Astrocyte (in vitro differentiated cells and primary cell): ENCODE data around the gene TRH. TPM values are rescaled to one million over a fixed set of nuclear protein-coding genes. Genes with fewer than 3 reads are reported as not detected.
A peak's percentile ranks its signal among the peaks of the same experiment; 100 is the strongest.

Source experiments
- DNase-seq: peaks from one replicate; pipeline ENCODE4 v3.0.0-alpha.2; 2010; ENCODE audit warnings: low read depth
- FAIRE-seq: peaks from 2 replicates; lab custom pipeline; 2011; peaks lifted over from hg19 to GRCh38; lab: Jason Lieb, UNC
- H2AFZ ChIP-seq: 2 replicates; pipeline ENCODE4 v1.6.0; 2012; ENCODE audit warnings: low read depth, low read length, inconsistent platforms
- H3K27ac ChIP-seq: 2 replicates; pipeline ENCODE4 v1.5.1; 2011; ENCODE audit warnings: low read depth, low read length, inconsistent platforms
- H3K27me3 ChIP-seq: 2 replicates; pipeline ENCODE4 v1.6.0; 2011; ENCODE audit warnings: low read length, inconsistent platforms; ENCODE audit not compliant: insufficient read depth
- H3K36me3 ChIP-seq: 2 replicates; pipeline ENCODE4 v1.5.1; 2011; ENCODE audit warnings: low read length, inconsistent platforms; ENCODE audit not compliant: insufficient read depth
- H3K4me1 ChIP-seq: 2 replicates; pipeline ENCODE4 v1.5.1; 2011; ENCODE audit warnings: low read length, inconsistent platforms; ENCODE audit not compliant: insufficient read depth
- H3K4me2 ChIP-seq: 2 replicates; pipeline ENCODE4 v1.6.0; 2012; ENCODE audit warnings: low read length, inconsistent platforms
- H3K4me3 ChIP-seq: 2 replicates; pipeline ENCODE4 v1.5.1; 2011; ENCODE audit warnings: low read depth, mild to moderate bottlenecking, low read length, inconsistent platforms; ENCODE audit not compliant: insufficient read depth
- H3K79me2 ChIP-seq: 2 replicates; pipeline ENCODE4 v1.6.0; 2012; ENCODE audit warnings: mild to moderate bottlenecking, low read length, inconsistent platforms; ENCODE audit not compliant: insufficient read depth
- H3K9ac ChIP-seq: 2 replicates; pipeline ENCODE4 v1.6.0; 2012; ENCODE audit warnings: mild to moderate bottlenecking, low read length, inconsistent platforms
- H3K9me3 ChIP-seq: 2 replicates; pipeline ENCODE4 v1.5.1; 2012; ENCODE audit warnings: low read depth, mild to moderate bottlenecking, low read length, inconsistent platforms; ENCODE audit not compliant: insufficient read depth
- H4K20me1 ChIP-seq: 2 replicates; pipeline ENCODE4 v1.6.0; 2012; ENCODE audit warnings: low read length, inconsistent platforms; ENCODE audit not compliant: insufficient read depth
- H3K27ac Mint-ChIP-seq: one replicate; pipeline ENCODE4 v1.8.0; 2021; ENCODE audit warnings: mild to moderate bottlenecking, mixed read lengths; ENCODE audit not compliant: unreplicated experiment
- H3K27me3 Mint-ChIP-seq: one replicate; pipeline ENCODE4 v1.8.0; 2021; ENCODE audit warnings: low read depth, mixed read lengths; ENCODE audit not compliant: unreplicated experiment
- H3K36me3 Mint-ChIP-seq: one replicate; pipeline ENCODE4 v1.8.0; 2021; ENCODE audit warnings: low read depth, mixed read lengths; ENCODE audit not compliant: unreplicated experiment
- H3K4me1 Mint-ChIP-seq: one replicate; pipeline ENCODE4 v1.8.0; 2021; ENCODE audit warnings: low read depth, mixed read lengths; ENCODE audit not compliant: unreplicated experiment
- H3K4me3 Mint-ChIP-seq: one replicate; pipeline ENCODE4 v1.8.0; 2021; ENCODE audit warnings: mild to moderate bottlenecking, moderate library complexity, mixed read lengths; ENCODE audit not compliant: unreplicated experiment
- H3K9me3 Mint-ChIP-seq: one replicate; pipeline ENCODE4 v1.8.0; 2021; ENCODE audit warnings: mild to moderate bottlenecking, mixed read lengths; ENCODE audit not compliant: unreplicated experiment
- CTCF ChIP-seq: IDR thresholded peaks from 2 replicates; pipeline ENCODE4 v1.5.1; 2011; ENCODE audit warnings: low read depth, mild to moderate bottlenecking, inconsistent platforms, low read length, moderate library complexity; ENCODE audit not compliant: insufficient read depth
- EZH2 ChIP-seq: IDR thresholded peaks from 2 replicates; pipeline ENCODE4 v1.6.1; 2012; ENCODE audit warnings: mild to moderate bottlenecking, low read length, inconsistent platforms; ENCODE audit not compliant: insufficient read depth
- total RNA-seq: library from RNA; stranded (reverse); gene quantifications from 2 replicates; pipeline ENCODE4 v1.2.1, GENCODE V29; 2021

The TRH gene
- total RNA-seq, 1 donor from 2014 or later, result 0.14 TPM

GRCh38 chr3:129940086-129940485 lies 34.4 kb upstream of the TRH start:
- H3K36me3 ChIP-seq, result no peaks in the 10 kb centered on the region
- no peaks in the 10 kb centered on the region for H3K4me1 Mint-ChIP-seq
- H3K4me3 ChIP-seq, result no peak overlapping the region
- peak; percentile 3 for DNase-seq
- no peaks in the 10 kb centered on the region for H3K79me2 ChIP-seq
- peaks cover 29% of the 10 kb centered on the region for H3K27me3 Mint-ChIP-seq
- no peak for TF ChIP-seq CTCF
- no peak for TF ChIP-seq EZH2
- H3K4me1 ChIP-seq, result no peaks in the 10 kb centered on the region
- H2AFZ ChIP-seq, result peak overlapping the region; percentile 14
- no peak overlapping the region for H3K4me2 ChIP-seq
- no peak overlapping the region for H3K27ac ChIP-seq
- H3K27ac Mint-ChIP-seq, result no peak overlapping the region
- H3K9me3 Mint-ChIP-seq, result peaks cover 2% of the 10 kb centered on the region
- no peak overlapping the region for H3K4me3 Mint-ChIP-seq
- no peaks in the 10 kb centered on the region for H3K36me3 Mint-ChIP-seq
- no peak for FAIRE-seq
- no peaks in the 10 kb centered on the region for H4K20me1 ChIP-seq
- H3K9me3 ChIP-seq, result no peaks in the 10 kb centered on the region
- no peak overlapping the region for H3K9ac ChIP-seq
- H3K27me3 ChIP-seq, result peaks cover 2% of the 10 kb centered on the region

GRCh38 chr3:129942296-129942695 lies 32.2 kb upstream of the TRH start:
- Histone ChIP-seq H3K4me3 (no peak overlapping the region), H3K9ac (no peak overlapping the region), H3K36me3 (no peaks in the 10 kb centered on the region), H3K79me2 (no peaks in the 10 kb centered on the region), H3K4me1 (no peaks in the 10 kb centered on the region), H3K27ac (no peak overlapping the region), H2AFZ (no peak overlapping the region), H3K9me3 (peaks cover 5% of the 10 kb centered on the region), H3K27me3 (peaks cover 7% of the 10 kb centered on the region), H3K4me2 (no peak overlapping the region), H4K20me1 (no peaks in the 10 kb centered on the region)
- FAIRE-seq (peak; percentile 29), DNase-seq (peak; percentile 19)
- no peak overlapping the region for H3K4me3 Mint-ChIP-seq
- H3K9me3 Mint-ChIP-seq, result peaks cover 8% of the 10 kb centered on the region
- TF ChIP-seq CTCF (peak; percentile 66), EZH2 (no peak)
- no peak overlapping the region for H3K27ac Mint-ChIP-seq
- H3K4me1 Mint-ChIP-seq, result no peaks in the 10 kb centered on the region
- H3K27me3 Mint-ChIP-seq, result peaks cover 44% of the 10 kb centered on the region
- no peaks in the 10 kb centered on the region for H3K36me3 Mint-ChIP-seq

GRCh38 chr3:129943020-129943419 lies 31.5 kb upstream of the TRH start:
- H3K4me1 Mint-ChIP-seq, result no peaks in the 10 kb centered on the region
- no peaks in the 10 kb centered on the region for H3K36me3 Mint-ChIP-seq
- Histone ChIP-seq H3K4me2 (no peak overlapping the region), H3K79me2 (no peaks in the 10 kb centered on the region), H4K20me1 (no peaks in the 10 kb centered on the region), H3K4me1 (no peaks in the 10 kb centered on the region), H3K27ac (no peak overlapping the region), H3K36me3 (no peaks in the 10 kb centered on the region), H3K27me3 (peaks cover 7% of the 10 kb centered on the region), H3K9ac (no peak overlapping the region), H2AFZ (no peak overlapping the region), H3K4me3 (no peak overlapping the region), H3K9me3 (peaks cover 5% of the 10 kb centered on the region)
- peaks cover 48% of the 10 kb centered on the region for H3K27me3 Mint-ChIP-seq
- no peak for FAIRE-seq
- H3K27ac Mint-ChIP-seq, result no peak overlapping the region
- H3K4me3 Mint-ChIP-seq, result no peak overlapping the region
- no peak for DNase-seq
- no peak for TF ChIP-seq EZH2
- no peak for TF ChIP-seq CTCF
- H3K9me3 Mint-ChIP-seq, result peaks cover 11% of the 10 kb centered on the region
